Measurements from ENCODE around the gene SCAF8. TPM values are rescaled to one million over a fixed set of nuclear protein-coding genes. Genes with fewer than 3 reads are reported as not detected.

The SCAF8 gene
- total RNA-seq, 1 experiment from 2014 or later = 28.6 TPM

GRCh38 chr6:154792325-154792724 lies 59.1 kb downstream of the SCAF8 start:
- H3K36me3 Mint-ChIP-seq (ENCODE audit: insufficient read depth, unreplicated experiment) = peaks cover 9% of the 10 kb centered on the region
- BruUV-seq (replicated peaks) = no TSS peak

GRCh38 chr6:154792761-154793160 lies 59.5 kb downstream of the SCAF8 start:
- Mint-ChIP-seq H3K27me3 (ENCODE audit: unreplicated experiment) (no peaks in the 10 kb centered on the region), H3K4me1 (ENCODE audit: low read depth, unreplicated experiment) (peaks cover 13% of the 10 kb centered on the region), H3K36me3 (ENCODE audit: insufficient read depth, unreplicated experiment) (peaks cover 7% of the 10 kb centered on the region), H3K4me3 (ENCODE audit: low read depth, unreplicated experiment) (no peak overlapping the region), H3K9me3 (ENCODE audit: low read depth, unreplicated experiment) (no peaks in the 10 kb centered on the region), H3K27ac (ENCODE audit: unreplicated experiment) (no peak overlapping the region)
- intact Hi-C loops (cut with micrococcal nuclease; ENCODE audit: unreplicated experiment) = no loop called here
- no peak for TF ChIP-seq CTCF (IDR thresholded peaks at IDR 0.05; ENCODE audit: unreplicated experiment)
- CTCF ChIA-PET = interaction anchor here (0.6 kb wide), 1 partner anchor 55 kb away, joined by 3 read pairs; no protein-coding TSS in a partner anchor
- no TSS peak for BruUV-seq (replicated peaks)
- DNase-seq = peak; percentile 17

More at GRCh38 chr6:154792325-154792724, 59.1 kb downstream of the SCAF8 start:
- Mint-ChIP-seq H3K9me3 (ENCODE audit: low read depth, unreplicated experiment) (no peaks in the 10 kb centered on the region), H3K27ac (ENCODE audit: unreplicated experiment) (peak overlapping the region; percentile 52), H3K4me3 (ENCODE audit: low read depth, unreplicated experiment) (peak overlapping the region; percentile 45), H3K4me1 (ENCODE audit: low read depth, unreplicated experiment) (peaks cover 13% of the 10 kb centered on the region), H3K27me3 (ENCODE audit: unreplicated experiment) (no peaks in the 10 kb centered on the region)
- DNase-seq = no peak
- TF ChIP-seq CTCF (IDR thresholded peaks at IDR 0.05; ENCODE audit: unreplicated experiment) = no peak
- intact Hi-C loops (cut with micrococcal nuclease; ENCODE audit: unreplicated experiment) = no loop called here
- CTCF ChIA-PET = interaction anchor here (0.6 kb wide), 1 partner anchor 55 kb away, joined by 3 read pairs; no protein-coding TSS in a partner anchor

GRCh38 chr6:154796484-154796883 lies 63.3 kb downstream of the SCAF8 start:
- H3K27me3 Mint-ChIP-seq (ENCODE audit: unreplicated experiment) = no peaks in the 10 kb centered on the region
- intact Hi-C loops (cut with micrococcal nuclease; ENCODE audit: unreplicated experiment) = no loop called here
- no peaks in the 10 kb centered on the region for H3K9me3 Mint-ChIP-seq (ENCODE audit: low read depth, unreplicated experiment)
- DNase-seq = no peak
- CTCF ChIA-PET = no interaction called here
- TF ChIP-seq CTCF (IDR thresholded peaks at IDR 0.05; ENCODE audit: unreplicated experiment) = no peak
- no TSS peak for BruUV-seq (replicated peaks)
- H3K4me3 Mint-ChIP-seq (ENCODE audit: low read depth, unreplicated experiment) = no peak overlapping the region
- peaks cover 10% of the 10 kb centered on the region for H3K4me1 Mint-ChIP-seq (ENCODE audit: low read depth, unreplicated experiment)
- peaks cover 5% of the 10 kb centered on the region for H3K36me3 Mint-ChIP-seq (ENCODE audit: insufficient read depth, unreplicated experiment)
- no peak overlapping the region for H3K27ac Mint-ChIP-seq (ENCODE audit: unreplicated experiment)

GRCh38 chr6:154797857-154798256 lies 64.6 kb downstream of the SCAF8 start:
- BruUV-seq (replicated peaks) = no TSS peak
- DNase-seq = no peak
- Mint-ChIP-seq H3K27me3 (ENCODE audit: unreplicated experiment) (no peaks in the 10 kb centered on the region), H3K36me3 (ENCODE audit: insufficient read depth, unreplicated experiment) (peaks cover 9% of the 10 kb centered on the region), H3K4me3 (ENCODE audit: low read depth, unreplicated experiment) (no peak overlapping the region), H3K9me3 (ENCODE audit: low read depth, unreplicated experiment) (no peaks in the 10 kb centered on the region), H3K27ac (ENCODE audit: unreplicated experiment) (no peak overlapping the region), H3K4me1 (ENCODE audit: low read depth, unreplicated experiment) (no peaks in the 10 kb centered on the region)
- no peak for TF ChIP-seq CTCF (IDR thresholded peaks at IDR 0.05; ENCODE audit: unreplicated experiment)
- intact Hi-C loops (cut with micrococcal nuclease; ENCODE audit: unreplicated experiment) = no loop called here
- CTCF ChIA-PET = no interaction called here

Measured in Calu3 (cell line).